Hepatocyte (in vitro differentiated cells): Measurements from ENCODE around the gene MRPL39. TPM values are rescaled to one million over a fixed set of nuclear protein-coding genes. Genes with fewer than 3 reads are reported as not detected.

Experiments used
- DNase-seq: peaks from one replicate; pipeline ENCODE4 v3.0.0-alpha.2; 2016; ENCODE audit warnings: low spot score
- H2AFZ ChIP-seq: fragments of 200-600 bp; sonication (generic); 2 replicates; pipeline ENCODE4 v1.6.0; 2016; ENCODE audit warnings: antibody characterized with exemption, mild to moderate bottlenecking
- H3K27ac ChIP-seq: fragments of 200-600 bp; sonication (generic); 2 replicates; pipeline ENCODE4 v1.5.1; 2016; ENCODE audit warnings: mild to moderate bottlenecking
- H3K27me3 ChIP-seq: fragments of 200-600 bp; sonication (generic); 2 replicates; pipeline ENCODE4 v1.6.1; 2016
- H3K36me3 ChIP-seq: fragments of 200-600 bp; sonication (generic); replicated peaks from 2 replicates; pipeline ENCODE4 v1.5.1; 2016; ENCODE audit warnings: low read depth; ENCODE audit not compliant: insufficient read depth
- H3K4me1 ChIP-seq: fragments of 200-600 bp; sonication (generic); 2 replicates; pipeline ENCODE4 v1.5.1; 2016; ENCODE audit warnings: mild to moderate bottlenecking, moderate library complexity; ENCODE audit not compliant: insufficient read depth
- H3K4me2 ChIP-seq: fragments of 200-600 bp; sonication (generic); 2 replicates; pipeline ENCODE4 v1.6.0; 2016
- H3K4me3 ChIP-seq: fragments of 200-600 bp; sonication (generic); 2 replicates; pipeline ENCODE4 v1.5.1; 2016; ENCODE audit warnings: mild to moderate bottlenecking
- H3K79me2 ChIP-seq: fragments of 200-600 bp; sonication (generic); 2 replicates; pipeline ENCODE4 v1.6.0; 2017; ENCODE audit warnings: mild to moderate bottlenecking
- H3K9me2 ChIP-seq: fragments of 200-600 bp; sonication (generic); replicated peaks from 2 replicates; pipeline ENCODE4 v1.6.0; 2017; ENCODE audit warnings: mild to moderate bottlenecking; ENCODE audit not compliant: insufficient read depth
- H3K9me3 ChIP-seq: fragments of 200-600 bp; sonication (generic); 2 replicates; pipeline ENCODE4 v1.5.1; 2016; ENCODE audit warnings: low read depth, mild to moderate bottlenecking
- H4K20me1 ChIP-seq: fragments of 200-600 bp; sonication (generic); 2 replicates; pipeline ENCODE4 v1.6.0; 2016; ENCODE audit warnings: mild to moderate bottlenecking; ENCODE audit not compliant: insufficient read depth, poor library complexity, severe bottlenecking
- EZH2 ChIP-seq: fragments of 200-600 bp; sonication (generic); IDR thresholded peaks from 2 replicates; pipeline ENCODE4 v1.6.1; 2016; ENCODE audit warnings: antibody characterized with exemption, mild to moderate bottlenecking, borderline replicate concordance
- EZH2phosphoT487 ChIP-seq: fragments of 200-600 bp; sonication (generic); IDR thresholded peaks from one replicate; pipeline ENCODE4 v1.6.1; 2018; ENCODE audit warnings: antibody characterized with exemption, mild to moderate bottlenecking, low read depth, moderate library complexity; ENCODE audit not compliant: unreplicated experiment, severe bottlenecking
- WGBS: methylation state at CpG from one replicate; pipeline ENCODE4 v1.1.6; 2016; ENCODE audit warnings: low lambda C conversion rate; ENCODE audit errors: missing lambda C conversion rate; 5-methylcytosine and 5-hydroxymethylcytosine counted together
- polyA plus RNA-seq: library from polyadenylated mRNA; unstranded; fragments of >200 nt; fragmentation: Nextera tagmentation; extraction: Ambion mirVana; gene quantifications from 2 replicates; pipeline ENCODE4 v1.2.1, GENCODE V29; 2016
- total RNA-seq: library from RNA; depleted of rRNA; stranded (reverse); fragments of >200 nt; gene quantifications from 2 replicates; pipeline ENCODE4 v1.2.3, GENCODE V29; 2014
- TF ChIP-seq, protein P1 (sequence below): fragments of 200-600 bp; sonication (generic); IDR thresholded peaks from 2 replicates; pipeline ENCODE4 v1.5.1; 2016; ENCODE audit warnings: antibody characterized with exemption, mild to moderate bottlenecking; ENCODE audit not compliant: poor library complexity

Gene MRPL39
- total and polyA plus RNA-seq, 2 experiments from 2014 or later, result 27.4 to 43.0 TPM

DNA sequence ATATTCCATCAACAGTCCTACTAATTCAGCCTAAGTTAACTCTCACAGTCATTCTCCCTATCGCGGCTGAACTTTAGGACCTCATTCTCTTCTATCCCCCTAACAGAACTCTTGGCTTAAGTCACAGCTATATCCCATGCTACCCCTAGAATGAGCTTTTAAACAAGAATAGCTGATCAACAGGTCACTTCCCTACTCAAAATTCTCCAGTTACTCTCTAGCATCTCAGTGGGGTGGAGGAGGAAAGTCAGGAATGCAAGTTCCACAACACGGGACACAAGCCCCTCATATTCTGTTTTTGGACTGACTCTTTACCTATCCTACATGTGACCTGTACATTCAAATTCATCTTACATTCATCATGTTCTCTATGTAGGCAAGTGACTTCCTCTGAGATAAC, 21.0 kb downstream of the MRPL39 start:
- H3K4me3 ChIP-seq, result no peak overlapping the region
- TF ChIP-seq EZH2, result no peak
- no peak overlapping the region for H3K27ac ChIP-seq
- H3K9me2 ChIP-seq, result no peaks in the 10 kb centered on the region
- no peaks in the 10 kb centered on the region for H3K79me2 ChIP-seq
- no peak for DNase-seq
- no peaks in the 10 kb centered on the region for H3K4me1 ChIP-seq
- no peak overlapping the region for H2AFZ ChIP-seq
- H3K36me3 ChIP-seq, result no peaks in the 10 kb centered on the region
- 99% methylated on average over 3 of the region's 3 CpGs for WGBS
- no peaks in the 10 kb centered on the region for H3K9me3 ChIP-seq
- H4K20me1 ChIP-seq, result no peaks in the 10 kb centered on the region
- no peaks in the 10 kb centered on the region for H3K27me3 ChIP-seq
- H3K4me2 ChIP-seq, result no peak overlapping the region

DNA sequence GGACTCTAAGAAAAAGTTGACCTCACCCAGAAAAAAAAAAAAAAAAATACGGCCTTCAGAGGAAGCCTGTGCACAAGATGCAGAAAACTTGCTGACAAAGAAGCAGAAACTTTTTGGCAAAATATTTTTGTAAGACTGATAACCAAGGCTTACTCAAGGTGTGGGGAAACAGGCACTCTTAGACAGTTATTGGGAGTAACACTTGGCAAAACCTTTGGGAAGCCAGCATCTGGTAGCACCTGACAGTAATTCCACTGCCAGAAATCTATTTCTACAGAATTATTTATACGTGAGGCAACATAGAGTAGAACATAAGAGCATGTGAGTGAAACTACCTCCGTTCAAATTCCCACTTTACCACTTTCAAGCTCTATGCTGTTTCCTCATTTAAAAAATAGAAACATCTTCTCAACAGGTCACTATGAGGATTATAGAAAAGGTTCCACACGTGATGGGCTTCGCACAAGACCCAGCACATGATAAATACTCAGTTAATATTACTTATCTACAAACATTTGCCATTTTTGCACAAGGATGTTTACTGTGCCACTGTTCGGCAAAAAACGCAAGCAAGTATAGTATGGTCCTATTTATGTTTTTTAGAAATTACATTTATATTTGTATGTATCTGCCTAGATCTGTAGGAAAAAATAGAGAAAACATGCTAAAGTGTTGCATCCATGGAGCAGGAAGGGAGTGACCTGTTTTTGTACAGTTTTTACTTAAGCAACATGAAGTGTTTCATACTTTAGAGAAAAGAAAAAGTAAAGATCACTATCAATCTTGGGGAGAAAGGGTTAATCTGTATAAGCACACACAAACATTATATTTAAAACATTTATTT, 22.2 kb downstream of the MRPL39 start:
- Histone ChIP-seq H3K4me3 (no peak overlapping the region), H3K27ac (no peak overlapping the region), H3K4me1 (no peaks in the 10 kb centered on the region), H4K20me1 (no peaks in the 10 kb centered on the region), H3K9me3 (no peaks in the 10 kb centered on the region), H3K9me2 (no peaks in the 10 kb centered on the region), H3K4me2 (no peak overlapping the region), H3K27me3 (no peaks in the 10 kb centered on the region), H3K79me2 (no peaks in the 10 kb centered on the region), H2AFZ (no peak overlapping the region), H3K36me3 (no peaks in the 10 kb centered on the region)
- 97% methylated on average over 7 of the region's 7 CpGs for WGBS
- no peak for DNase-seq
- TF ChIP-seq, protein P1, sequence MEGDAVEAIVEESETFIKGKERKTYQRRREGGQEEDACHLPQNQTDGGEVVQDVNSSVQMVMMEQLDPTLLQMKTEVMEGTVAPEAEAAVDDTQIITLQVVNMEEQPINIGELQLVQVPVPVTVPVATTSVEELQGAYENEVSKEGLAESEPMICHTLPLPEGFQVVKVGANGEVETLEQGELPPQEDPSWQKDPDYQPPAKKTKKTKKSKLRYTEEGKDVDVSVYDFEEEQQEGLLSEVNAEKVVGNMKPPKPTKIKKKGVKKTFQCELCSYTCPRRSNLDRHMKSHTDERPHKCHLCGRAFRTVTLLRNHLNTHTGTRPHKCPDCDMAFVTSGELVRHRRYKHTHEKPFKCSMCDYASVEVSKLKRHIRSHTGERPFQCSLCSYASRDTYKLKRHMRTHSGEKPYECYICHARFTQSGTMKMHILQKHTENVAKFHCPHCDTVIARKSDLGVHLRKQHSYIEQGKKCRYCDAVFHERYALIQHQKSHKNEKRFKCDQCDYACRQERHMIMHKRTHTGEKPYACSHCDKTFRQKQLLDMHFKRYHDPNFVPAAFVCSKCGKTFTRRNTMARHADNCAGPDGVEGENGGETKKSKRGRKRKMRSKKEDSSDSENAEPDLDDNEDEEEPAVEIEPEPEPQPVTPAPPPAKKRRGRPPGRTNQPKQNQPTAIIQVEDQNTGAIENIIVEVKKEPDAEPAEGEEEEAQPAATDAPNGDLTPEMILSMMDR, result no peak
- TF ChIP-seq EZH2 (no peak), EZH2phosphoT487 (no peak)

DNA sequence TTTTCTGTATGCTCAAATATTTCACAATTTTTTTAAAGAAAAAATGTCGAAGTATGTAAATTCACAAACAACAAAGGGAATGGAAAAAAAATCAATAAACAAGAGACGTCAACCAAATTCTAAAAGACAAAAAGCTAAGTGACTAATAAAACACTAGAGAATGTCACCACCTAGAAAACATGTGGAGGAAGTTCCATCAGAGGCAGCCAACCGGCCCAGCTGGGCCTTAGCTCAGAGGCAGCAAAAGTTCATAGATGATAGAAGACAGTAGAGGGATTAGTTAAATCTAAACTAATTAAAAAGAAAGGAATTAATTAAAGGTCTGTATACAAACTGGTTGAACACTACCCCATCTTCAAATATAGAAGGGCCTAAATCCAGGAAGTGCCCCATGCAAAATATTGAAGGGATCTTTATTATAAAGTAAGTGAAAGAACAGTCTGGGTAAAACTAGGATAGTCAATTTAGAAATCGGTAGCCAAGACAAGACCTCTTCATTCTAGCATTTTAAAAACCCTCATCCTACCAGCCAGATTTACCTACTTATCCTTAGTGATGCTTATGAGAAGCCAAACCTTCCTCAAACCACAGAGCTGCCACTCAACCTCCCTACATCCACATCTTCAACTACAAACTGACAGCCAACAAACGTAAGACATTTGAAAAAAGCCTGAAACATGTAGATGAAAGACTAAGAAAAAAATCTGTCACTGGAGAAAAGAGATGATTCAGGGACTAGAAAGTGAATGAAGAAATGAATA, 23.7 kb downstream of the MRPL39 start:
- H2AFZ ChIP-seq, result no peak overlapping the region
- H3K4me1 ChIP-seq, result no peaks in the 10 kb centered on the region
- H3K27me3 ChIP-seq, result no peaks in the 10 kb centered on the region
- H3K36me3 ChIP-seq, result no peaks in the 10 kb centered on the region
- TF ChIP-seq, protein P1, result no peak
- TF ChIP-seq EZH2, result no peak
- 90% methylated on average over 5 of the region's 5 CpGs for WGBS
- H3K27ac ChIP-seq, result no peak overlapping the region
- no peaks in the 10 kb centered on the region for H3K79me2 ChIP-seq
- no peak for DNase-seq
- no peaks in the 10 kb centered on the region for H4K20me1 ChIP-seq
- H3K4me3 ChIP-seq, result no peak overlapping the region
- H3K9me2 ChIP-seq, result no peaks in the 10 kb centered on the region
- no peaks in the 10 kb centered on the region for H3K9me3 ChIP-seq
- no peak overlapping the region for H3K4me2 ChIP-seq

DNA sequence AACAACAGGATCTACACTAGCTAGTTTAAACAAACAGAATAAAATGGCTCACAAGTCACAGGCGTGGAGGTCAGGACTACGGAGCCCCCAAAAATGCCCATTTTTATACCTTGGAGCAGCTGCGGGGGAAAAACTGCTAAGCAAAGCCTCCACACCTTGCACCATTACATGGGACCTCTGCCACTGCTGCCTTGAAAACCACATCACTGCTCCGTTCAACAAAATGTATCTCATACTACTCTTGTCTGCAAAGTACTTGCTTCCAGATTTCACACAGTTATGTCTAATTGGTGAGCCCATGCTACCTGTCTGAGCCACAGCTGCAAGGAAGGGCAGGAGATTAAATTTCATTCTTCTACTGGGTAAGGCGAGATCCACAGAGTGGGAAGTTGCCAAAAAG, 24.4 kb downstream of the MRPL39 start:
- no peak for DNase-seq
- Histone ChIP-seq H3K79me2 (no peaks in the 10 kb centered on the region), H3K4me3 (no peak overlapping the region), H3K36me3 (no peaks in the 10 kb centered on the region), H4K20me1 (no peaks in the 10 kb centered on the region), H3K4me1 (no peaks in the 10 kb centered on the region), H2AFZ (no peak overlapping the region), H3K9me2 (no peaks in the 10 kb centered on the region), H3K9me3 (no peaks in the 10 kb centered on the region), H3K27ac (no peak overlapping the region), H3K27me3 (no peaks in the 10 kb centered on the region), H3K4me2 (no peak overlapping the region)
- WGBS, result 95% methylated on average over 5 of the region's 5 CpGs
- TF ChIP-seq, protein P1, result no peak
- no peak for TF ChIP-seq EZH2
- TF ChIP-seq EZH2phosphoT487, result no peak
